GM21390 (cell line): ENCODE results near the gene SNUPN.
"Not testable (repeated sequence)": the region's sequence is repeated elsewhere in the genome, so short reads cannot be mapped to it uniquely, and the experiment has no call there.

Source experiments
- ATAC-seq: cut with Tn5 transposase; IDR thresholded peaks from one replicate; pipeline ENCODE4 v1.9.1; 2021; ENCODE audit not compliant: unreplicated experiment

Gene SNUPN

DNA sequence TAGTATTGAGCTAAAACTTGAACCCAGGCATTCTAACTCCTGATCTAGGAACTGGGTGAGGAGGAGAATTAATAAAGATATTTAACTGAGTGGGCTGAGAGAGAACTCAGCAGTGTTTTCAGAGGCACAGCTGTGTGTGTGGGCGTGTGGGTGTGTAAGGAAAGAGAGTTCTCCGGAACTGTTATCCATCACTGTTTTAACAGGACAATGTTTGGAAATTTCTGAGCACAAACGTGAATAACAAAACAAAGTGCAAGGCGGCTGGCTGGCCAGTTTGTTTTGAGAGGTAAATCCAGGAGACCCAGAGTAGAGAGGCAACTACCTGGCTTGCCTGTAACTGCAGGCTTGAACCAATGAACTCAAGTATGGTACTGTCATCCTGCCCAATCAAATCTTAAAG lies 41.4 kb downstream of the SNUPN start:
- ATAC-seq, result no peak

- ATAC-seq, result no peak
These were observed 41.8 kb downstream of the SNUPN start for GRCh38 chr15:75583701-75584100.

DNA sequence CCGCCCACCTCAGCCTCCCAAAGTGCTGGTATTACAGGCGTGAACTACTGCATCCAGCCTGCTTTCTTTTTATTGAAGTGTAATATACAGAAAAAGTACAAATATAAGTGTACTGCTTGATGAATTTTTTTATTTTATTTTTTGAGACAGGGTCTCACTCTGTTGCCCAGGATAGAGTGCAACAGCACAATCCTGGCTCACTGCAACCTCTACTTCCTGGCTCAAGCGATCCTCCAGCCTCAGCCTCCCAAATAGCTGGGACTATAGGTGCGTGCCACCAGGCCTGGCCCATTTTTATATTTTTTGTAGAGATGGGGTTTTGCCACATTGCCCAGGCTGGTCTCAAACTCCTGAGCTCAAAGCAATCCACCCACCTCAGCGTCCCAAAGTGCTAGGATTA lies 42.6 kb downstream of the SNUPN start:
- not testable (repeated sequence) for ATAC-seq

GRCh38 chr15:75578948-75579920 lies 46.3 kb downstream of the SNUPN start, which contains the start of gene PTPN9:
Gene PTPN9 (minus strand): TSS chr15:75579315. CDS start chr15:75578776, 539 bp downstream.
- ATAC-seq, result peak; percentile 63

GRCh38 chr15:75578173-75578947 lies 47.2 kb downstream of the SNUPN start:
- no peak for ATAC-seq

DNA sequence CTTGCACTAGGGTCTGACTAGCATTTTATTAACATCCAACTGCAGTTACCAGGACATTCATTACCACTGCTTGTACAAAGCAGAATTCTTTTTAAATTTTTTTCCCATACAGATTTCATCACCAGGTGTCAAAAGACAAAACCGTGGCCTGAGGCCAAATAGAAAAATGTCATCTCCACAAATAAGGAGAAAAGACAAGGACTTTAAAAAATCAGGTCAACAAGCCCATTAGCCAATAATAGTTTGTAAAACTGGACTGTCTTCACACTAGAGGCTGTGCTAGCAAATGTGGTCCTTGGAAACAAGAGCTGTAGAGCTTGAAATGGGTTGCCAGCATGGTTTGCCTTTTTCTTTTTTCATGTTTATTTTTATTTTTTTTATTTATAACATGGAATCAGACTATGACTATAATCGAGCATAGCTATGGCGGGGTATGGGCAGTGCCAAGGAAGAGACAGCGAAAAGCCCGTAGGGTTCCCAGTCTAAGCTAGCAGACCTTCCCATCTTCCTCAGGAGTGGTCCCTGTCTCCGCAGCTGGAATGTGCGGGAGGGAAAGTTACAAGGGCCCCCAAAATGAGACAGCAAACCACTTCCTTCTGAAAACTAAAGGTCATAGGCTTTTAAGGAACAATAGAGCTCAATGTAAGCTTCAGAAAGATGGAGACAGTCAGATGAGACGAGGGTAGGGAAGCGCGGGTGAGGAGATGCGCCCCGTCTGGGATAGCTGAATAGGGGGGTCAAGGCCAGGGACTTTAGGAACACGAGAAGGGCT lies 47.9 kb downstream of the SNUPN start:
- ATAC-seq, result no peak

- ATAC-seq, result no peak
These were observed 51.7 kb downstream of the SNUPN start for GRCh38 chr15:75573648-75574384.

- no peak for ATAC-seq
These were observed 55.2 kb downstream of the SNUPN start for GRCh38 chr15:75570126-75570845.

GRCh38 chr15:75565062-75565970 lies 60.2 kb downstream of the SNUPN start:
- no peak for ATAC-seq

DNA sequence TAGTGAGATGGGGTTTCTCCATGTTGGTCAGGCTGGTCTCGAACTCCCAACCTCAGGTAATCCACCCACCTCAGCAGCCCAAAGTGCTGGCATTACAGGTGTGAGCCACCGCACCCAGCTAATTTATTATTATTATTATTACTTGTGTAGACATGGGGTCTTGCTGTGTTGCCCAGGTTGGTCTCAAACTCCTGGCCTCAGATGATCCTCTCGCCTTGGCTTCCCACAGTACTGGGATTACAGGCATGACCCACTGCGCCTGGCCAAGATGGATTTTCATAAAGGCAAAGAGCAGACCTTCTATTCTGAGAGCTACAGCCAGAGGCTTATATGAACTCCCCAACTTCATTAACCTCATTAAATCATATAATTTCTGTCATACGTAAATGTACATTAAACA lies 63.6 kb downstream of the SNUPN start:
- ATAC-seq, result no peak

GRCh38 chr15:75559360-75559759 lies 66.2 kb downstream of the SNUPN start:
- ATAC-seq, result not testable (repeated sequence)

DNA sequence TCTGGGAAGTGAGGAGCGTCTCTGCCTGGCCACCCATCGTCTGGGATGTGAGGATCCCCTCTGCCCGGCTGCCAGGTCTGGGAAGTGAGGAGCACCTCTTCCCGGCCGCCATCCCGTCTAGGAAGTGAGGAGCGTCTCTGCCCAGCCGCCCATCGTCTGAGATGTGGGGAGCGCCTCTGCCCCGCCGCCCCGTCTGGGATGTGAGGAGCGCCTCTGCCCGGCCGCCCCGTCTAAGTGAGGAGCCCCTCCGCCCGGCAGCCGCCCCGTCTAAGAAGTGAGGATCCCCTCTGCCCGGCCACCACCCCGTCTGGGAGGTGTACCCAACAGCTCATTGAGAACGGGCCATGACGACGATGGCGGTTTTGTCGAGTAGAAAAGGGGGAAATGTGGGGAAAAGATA lies 66.6 kb downstream of the SNUPN start:
- not testable (repeated sequence) for ATAC-seq

GRCh38 chr15:75554717-75555116 lies 70.8 kb downstream of the SNUPN start:
- no peak for ATAC-seq

DNA sequence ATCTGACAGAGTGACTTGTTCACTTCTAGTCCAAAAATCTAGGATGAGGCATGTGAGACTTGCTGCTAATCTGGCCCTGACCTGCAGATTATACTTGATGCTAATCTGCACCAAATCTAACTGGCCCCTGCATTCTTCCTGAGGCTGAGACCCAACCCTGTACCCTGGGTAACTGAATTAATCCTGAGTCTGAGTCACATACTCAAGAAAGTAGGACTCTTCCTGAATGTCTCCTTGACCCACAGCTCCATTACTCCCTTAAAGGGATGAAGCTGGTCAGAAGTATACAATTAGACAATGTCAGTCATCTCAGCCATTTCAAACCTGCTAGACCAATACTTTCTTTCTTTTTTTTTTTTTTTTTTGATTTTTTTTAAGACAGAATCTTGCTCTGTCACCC lies 71.9 kb downstream of the SNUPN start:
- ATAC-seq, result no peak

DNA sequence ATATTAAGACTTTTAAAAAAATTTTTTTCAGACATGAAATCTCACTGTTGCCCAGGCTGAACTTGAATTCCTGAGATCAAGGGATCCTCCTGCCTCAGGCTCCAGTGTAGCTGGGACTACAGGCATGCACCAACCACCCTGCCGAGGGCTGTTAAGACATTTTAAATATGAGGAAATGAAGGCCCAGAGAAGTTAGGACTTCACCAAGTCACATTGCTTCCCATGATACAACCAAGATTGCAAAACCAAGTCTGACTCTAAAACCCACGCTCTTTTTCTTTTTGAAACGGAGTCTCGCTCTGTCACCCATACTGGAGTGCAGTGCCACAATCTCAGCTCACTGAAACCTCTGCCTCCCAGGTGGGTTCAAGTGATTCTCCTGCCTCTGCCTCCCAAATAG lies 74.4 kb downstream of the SNUPN start:
- ATAC-seq, result no peak
